ENCODE results near the gene SEMA6D.
A peak's percentile ranks its signal among the peaks of the same experiment; 100 is the strongest.

SEMA6D gene

DNA sequence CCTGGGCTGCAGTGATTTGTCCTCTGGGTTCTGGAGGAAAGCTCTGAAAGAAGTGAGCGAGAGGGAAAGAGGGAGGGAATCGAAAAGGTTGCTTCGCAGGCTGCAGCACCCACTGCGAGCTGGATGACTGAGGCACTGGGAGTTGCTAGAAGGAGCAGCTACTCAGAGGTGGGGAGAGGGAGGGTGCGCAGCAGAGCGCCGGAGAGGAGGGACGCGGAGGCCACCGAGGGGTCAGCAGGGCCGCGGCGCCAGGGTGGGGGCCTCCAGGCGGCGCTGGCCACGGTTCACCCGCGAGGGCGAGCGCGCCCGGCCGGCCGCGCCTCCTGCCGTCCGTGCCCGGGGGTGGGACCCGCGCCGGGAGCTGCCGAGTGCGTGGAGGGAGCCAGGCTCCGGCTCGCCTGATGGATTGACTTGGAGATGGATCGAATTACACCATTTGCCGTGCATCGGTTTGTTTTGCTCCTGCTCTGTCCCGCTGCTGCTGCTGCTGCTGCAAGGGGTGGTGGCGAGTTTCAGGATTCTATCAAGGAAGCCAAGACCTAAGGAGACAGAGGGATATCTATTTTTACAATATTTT, at the start of gene SEMA6D:
Gene SEMA6D, plus strand, starts transcription at position 470 of the 577 bp plus-strand sequence. CDS start 42,294 bp downstream, outside the sequence.
- peak within 1 kb of the TSS; percentile 72 for H3K4me3 ChIP-seq (ENCODE audit: low read length)
- DNase-seq (ENCODE audit: low read depth), result peak; percentile 45
- no peak for TF ChIP-seq CTCF (conservative IDR thresholded peaks at IDR 0.05; ENCODE audit: low read depth, low read length)

- H3K4me3 ChIP-seq (ENCODE audit: low read length), result no peak overlapping the region
- no peak for DNase-seq (ENCODE audit: low read depth)
- TF ChIP-seq CTCF (conservative IDR thresholded peaks at IDR 0.05; ENCODE audit: low read depth, low read length), result no peak
These were observed 48.1 kb upstream of the SEMA6D start for GRCh38 chr15:47669221-47669620.

GRCh38 chr15:47670365-47670764, 46.9 kb upstream of the SEMA6D start:
- no peak for TF ChIP-seq CTCF (conservative IDR thresholded peaks at IDR 0.05; ENCODE audit: low read depth, low read length)
- H3K4me3 ChIP-seq (ENCODE audit: low read length), result no peak overlapping the region
- no peak for DNase-seq (ENCODE audit: low read depth)

GRCh38 chr15:47673232-47673761, 44.0 kb upstream of the SEMA6D start:
- H3K4me3 ChIP-seq (ENCODE audit: low read length), result no peak overlapping the region
- peak; percentile 41 for DNase-seq (ENCODE audit: low read depth)
- no peak for TF ChIP-seq CTCF (conservative IDR thresholded peaks at IDR 0.05; ENCODE audit: low read depth, low read length)

- DNase-seq (ENCODE audit: low read depth), result no peak
- no peak for TF ChIP-seq CTCF (conservative IDR thresholded peaks at IDR 0.05; ENCODE audit: low read depth, low read length)
- no peak overlapping the region for H3K4me3 ChIP-seq (ENCODE audit: low read length)
These were observed 42.6 kb upstream of the SEMA6D start for GRCh38 chr15:47674586-47675232.

- no peak for DNase-seq (ENCODE audit: low read depth)
- H3K4me3 ChIP-seq (ENCODE audit: low read length), result no peak overlapping the region
- TF ChIP-seq CTCF (conservative IDR thresholded peaks at IDR 0.05; ENCODE audit: low read depth, low read length), result no peak
These were observed 41.6 kb upstream of the SEMA6D start for GRCh38 chr15:47675735-47676134.

GRCh38 chr15:47678040-47678439, 39.3 kb upstream of the SEMA6D start:
- DNase-seq (ENCODE audit: low read depth), result no peak
- no peak overlapping the region for H3K4me3 ChIP-seq (ENCODE audit: low read length)
- TF ChIP-seq CTCF (conservative IDR thresholded peaks at IDR 0.05; ENCODE audit: low read depth, low read length), result no peak

All from retinal pigment epithelial cell (primary cell).